Right lobe of liver (tissue), 6 donors: Measurements from ENCODE around the gene SNTA1. TPM values are rescaled to one million over a fixed set of nuclear protein-coding genes. Genes with fewer than 3 reads are reported as not detected.
"Not testable (repeated sequence)": the region's sequence is repeated elsewhere in the genome, so short reads cannot be mapped to it uniquely, and the experiment has no call there.

ENCODE experiments used
- ATAC-seq, 4 donors: fragments of 200-7000 bp; cut with Tn5 transposase; one replicate each; pipeline ENCODE4 v1.9.1; 2020; ENCODE audit warnings: mild to moderate bottlenecking in 4 of 4, moderate library complexity in 4 of 4
- DNase-seq, 3 donors: peaks; one replicate each; pipeline ENCODE4 v3.0.0-alpha.2; 2020
- H3K27ac ChIP-seq, 3 donors: fragments of 200-600 bp; one replicate each; pipeline ENCODE4 v1.8.0; 2022
- H3K27me3 ChIP-seq, 2 donors: fragments of 200-600 bp; one replicate each; pipeline ENCODE4 v1.8.0; 2022
- H3K36me3 ChIP-seq, 4 donors: fragments of 200-600 bp; sonication (generic) in 1 of 4; one replicate each; pipeline versions ENCODE4 v1.5.1 to v1.8.0; 2017 to 2022; ENCODE audit warnings: control low read depth in 1 of 4
- H3K4me1 ChIP-seq, 4 donors: fragments of 200-600 bp; sonication (generic) in 1 of 4; one replicate each; pipeline versions ENCODE4 v1.5.1 to v1.8.0; 2017 to 2022; ENCODE audit warnings: control low read depth in 1 of 4
- H3K4me3 ChIP-seq, 3 donors: fragments of 200-600 bp; one replicate each; pipeline ENCODE4 v1.8.0; 2022
- H3K9me3 ChIP-seq, 4 donors: fragments of 200-600 bp; sonication (generic) in 1 of 4; one replicate each; pipeline versions ENCODE4 v1.5.1 to v1.8.0; 2017 to 2022; ENCODE audit warnings: control low read depth in 1 of 4
- CTCF ChIP-seq, 4 donors: fragments of 200-600 bp in 3 of 4; fragments of 450-650 bp in 1 of 4; IDR thresholded peaks; one replicate each; pipeline versions ENCODE4 v1.5.1 to v1.8.0; 2016 to 2022; ENCODE audit warnings: antibody characterized with exemption in 4 of 4, mild to moderate bottlenecking in 2 of 4
- POLR2A ChIP-seq: fragments of 450-650 bp; IDR thresholded peaks from one replicate; pipeline ENCODE4 v1.6.1; 2017; ENCODE audit warnings: antibody characterized with exemption, mild to moderate bottlenecking
- WGBS: methylation state at CpG from one replicate; pipeline ENCODE4 v1.1.6; 2018; ENCODE audit warnings: low coverage, low lambda C conversion rate; ENCODE audit not compliant: insufficient coverage; ENCODE audit errors: missing lambda C conversion rate; 5-methylcytosine and 5-hydroxymethylcytosine counted together
- intact Hi-C, 2 donors: fragments of 100-400 bp; cut with DNase I; formaldehyde crosslinking; loops; one replicate each; pipeline versions ENCODE4 v1.11.2 to v1.14.1; 2022
- total RNA-seq, 6 experiments: library from RNA; depleted of rRNA in 2 of 6; stranded (reverse); fragments of >200 nt in 2 of 6; fragmentation: NEBNext Ultra II Directional in 3 of 6; extraction: Animal tissue kit (Norgen Biotek cat#: 25700) in 3 of 6; gene quantifications; one replicate each; pipeline versions ENCODE4 v1.1.0 to v1.2.4, GENCODE V29; 2016 to 2023
- donor health status: DM: no; HTN: yes; CAD: no.
- donor health status: DM: no; HTN: no; CAD: no.
- donor health status: DM: no; HTN: no; CAD: no.
- donor health status: DM: no; HTN: yes; CAD: no.
- donor health status: DM: no; HTN: yes; CAD: no.

SNTA1 gene
- total RNA-seq, 6 experiments from 2014 or later: 6.5 to 13.3 (median 8.1) TPM

- no peaks in the 10 kb centered on the region for H3K9me3 ChIP-seq
- no peaks in the 10 kb centered on the region for H3K27me3 ChIP-seq
- ATAC-seq: no peak
- no peak overlapping the region for H3K27ac ChIP-seq
- no peaks in the 10 kb centered on the region for H3K4me1 ChIP-seq
- no peak for DNase-seq
- H3K4me3 ChIP-seq: no peak overlapping the region
- WGBS: 50% methylated on average over 5 of the region's 9 CpGs
- TF ChIP-seq POLR2A (no peak), CTCF (IDR thresholded peaks at IDR 0.05) (no peak)
- no peaks in the 10 kb centered on the region for H3K36me3 ChIP-seq
- intact Hi-C loops: loop anchor here in 1 of 2 donors (10.0 kb wide), 1 partner anchor 189 kb away; no protein-coding TSS in a partner anchor
These were observed 22.1 kb upstream of the SNTA1 start for GRCh38 chr20:33465481-33466302.

- 83% methylated on average over 7 of the region's 8 CpGs for WGBS
- not testable (repeated sequence) for H3K9me3 ChIP-seq, H3K4me3 ChIP-seq, H3K27ac ChIP-seq, H3K27me3 ChIP-seq, H3K4me1 ChIP-seq, ATAC-seq, DNase-seq, H3K36me3 ChIP-seq
- intact Hi-C loops: loop anchor here (5.0 to 10.0 kb wide), 2 partner anchors 190 to 193 kb away; no protein-coding TSS in a partner anchor
These were observed 21.2 kb upstream of the SNTA1 start for GRCh38 chr20:33464759-33465158.

- TF ChIP-seq POLR2A (no peak), CTCF (IDR thresholded peaks at IDR 0.05) (no peak)
- no peaks in the 10 kb centered on the region for H3K27me3 ChIP-seq
- no peak for DNase-seq
- H3K27ac ChIP-seq: no peak overlapping the region
- H3K36me3 ChIP-seq: no peaks in the 10 kb centered on the region
- no peak for ATAC-seq
- intact Hi-C loops: loop anchor here (5.0 to 10.0 kb wide), 2 partner anchors 191 to 194 kb away; no protein-coding TSS in a partner anchor
- no peaks in the 10 kb centered on the region for H3K4me1 ChIP-seq
- no peak overlapping the region for H3K4me3 ChIP-seq
- no peaks in the 10 kb centered on the region for H3K9me3 ChIP-seq
- WGBS: 73% methylated on average over 2 of the region's 7 CpGs
These were observed 20.0 kb upstream of the SNTA1 start for GRCh38 chr20:33463332-33464101.

- no peaks in the 10 kb centered on the region for H3K27me3 ChIP-seq
- DNase-seq: no peak
- no peak overlapping the region for H3K4me3 ChIP-seq
- intact Hi-C loops: loop anchor here (5.0 to 10.0 kb wide), 2 partner anchors 194 to 197 kb away; no protein-coding TSS in a partner anchor
- no peak for ATAC-seq
- H3K9me3 ChIP-seq: no peaks in the 10 kb centered on the region
- no peaks in the 10 kb centered on the region for H3K4me1 ChIP-seq
- H3K27ac ChIP-seq: no peak overlapping the region
- WGBS: 97% methylated on average over 5 of the region's 5 CpGs
- TF ChIP-seq CTCF (IDR thresholded peaks at IDR 0.05): no peak
- TF ChIP-seq POLR2A: no peak
- no peaks in the 10 kb centered on the region for H3K36me3 ChIP-seq
These were observed 17.1 kb upstream of the SNTA1 start for GRCh38 chr20:33460711-33461110.

- H3K27ac ChIP-seq: no peak overlapping the region
- no peaks in the 10 kb centered on the region for H3K4me1 ChIP-seq
- DNase-seq: no peak
- intact Hi-C loops: no loop called here
- H3K36me3 ChIP-seq: no peaks in the 10 kb centered on the region
- TF ChIP-seq CTCF (IDR thresholded peaks at IDR 0.05) (no peak), POLR2A (no peak)
- no peak overlapping the region for H3K4me3 ChIP-seq
- no peaks in the 10 kb centered on the region for H3K27me3 ChIP-seq
- H3K9me3 ChIP-seq: no peaks in the 10 kb centered on the region
- no peak for ATAC-seq
- WGBS: 65% methylated on average over 6 of the region's 7 CpGs
These were observed 16.0 kb upstream of the SNTA1 start for GRCh38 chr20:33459599-33459998.
